Measurements from ENCODE around the gene RNFT2.

DNA sequence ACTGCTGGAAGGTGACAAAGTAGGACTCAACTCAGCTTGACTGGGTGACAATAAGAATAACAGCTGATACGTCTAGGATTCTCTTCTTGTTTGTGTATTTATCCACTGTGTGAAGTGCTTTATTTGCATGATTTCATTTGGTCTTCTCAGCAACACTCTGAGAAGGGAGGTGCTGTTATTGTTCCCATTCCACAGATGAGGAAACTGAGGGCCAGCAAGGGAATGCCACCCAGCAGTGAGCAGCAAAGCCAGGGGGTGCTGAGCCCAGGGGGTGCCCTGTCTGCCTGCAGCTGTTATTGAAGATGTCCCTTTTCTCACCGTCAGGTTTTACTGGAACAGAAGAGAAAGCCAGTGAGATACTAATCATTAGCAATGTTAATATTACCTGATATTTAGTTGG is 62.8 kb downstream of the RNFT2 start:
- TF ChIP-seq POLR2A (IDR thresholded peaks at IDR 0.05) = no peak
- TF ChIP-seq, protein P1, sequence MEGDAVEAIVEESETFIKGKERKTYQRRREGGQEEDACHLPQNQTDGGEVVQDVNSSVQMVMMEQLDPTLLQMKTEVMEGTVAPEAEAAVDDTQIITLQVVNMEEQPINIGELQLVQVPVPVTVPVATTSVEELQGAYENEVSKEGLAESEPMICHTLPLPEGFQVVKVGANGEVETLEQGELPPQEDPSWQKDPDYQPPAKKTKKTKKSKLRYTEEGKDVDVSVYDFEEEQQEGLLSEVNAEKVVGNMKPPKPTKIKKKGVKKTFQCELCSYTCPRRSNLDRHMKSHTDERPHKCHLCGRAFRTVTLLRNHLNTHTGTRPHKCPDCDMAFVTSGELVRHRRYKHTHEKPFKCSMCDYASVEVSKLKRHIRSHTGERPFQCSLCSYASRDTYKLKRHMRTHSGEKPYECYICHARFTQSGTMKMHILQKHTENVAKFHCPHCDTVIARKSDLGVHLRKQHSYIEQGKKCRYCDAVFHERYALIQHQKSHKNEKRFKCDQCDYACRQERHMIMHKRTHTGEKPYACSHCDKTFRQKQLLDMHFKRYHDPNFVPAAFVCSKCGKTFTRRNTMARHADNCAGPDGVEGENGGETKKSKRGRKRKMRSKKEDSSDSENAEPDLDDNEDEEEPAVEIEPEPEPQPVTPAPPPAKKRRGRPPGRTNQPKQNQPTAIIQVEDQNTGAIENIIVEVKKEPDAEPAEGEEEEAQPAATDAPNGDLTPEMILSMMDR (IDR thresholded peaks at IDR 0.05) = no peak

Data from Peyer's patch (tissue), 4 donors.